K562 (cell line): Measurements from ENCODE around the gene PRELID1. TPM values are rescaled to one million over a fixed set of nuclear protein-coding genes. Genes with fewer than 3 reads are reported as not detected.

Experiments
- FOXJ2 ChIP-seq: fragments of 200-800 bp; sonication (Bioruptor generic); IDR thresholded peaks from 2 replicates; pipeline ENCODE4 v1.6.1; 2016; ENCODE audit warnings: missing genetic modification characterization, missing compliant biosample characterization
- ILK ChIP-seq: fragments of 450-650 bp; IDR thresholded peaks from 2 replicates; pipeline ENCODE4 v1.6.1; 2016; ENCODE audit warnings: missing genetic modification characterization, low read depth, mild to moderate bottlenecking, missing compliant biosample characterization, moderate library complexity, borderline replicate concordance
- KDM1A ChIP-seq, 2 experiments: fragments of 450-650 bp; IDR thresholded peaks; 2 replicates each; pipeline ENCODE4 v1.6.1; 2016; ENCODE audit warnings: mild to moderate bottlenecking in 2 of 2
- SAP30 ChIP-seq: fragments of 200-600 bp; sonication (generic); IDR thresholded peaks from 2 replicates; pipeline ENCODE4 v1.6.1; 2012; ENCODE audit warnings: borderline replicate concordance, low read depth, mild to moderate bottlenecking, moderate library complexity, low read length, control low read depth, inconsistent platforms; ENCODE audit not compliant: insufficient read depth, poor library complexity, severe bottlenecking
- SETDB1 ChIP-seq: IDR thresholded peaks from one replicate; pipeline ENCODE4 v1.6.1; 2012; ENCODE audit warnings: low read length, control low read depth, inconsistent platforms
- TEAD2 ChIP-seq: fragments of 450-650 bp; IDR thresholded peaks from 2 replicates; pipeline ENCODE4 v1.6.1; 2016; ENCODE audit warnings: missing genetic modification characterization, control low read depth, missing compliant biosample characterization
- ZBTB26 ChIP-seq: fragments of 450-650 bp; formaldehyde crosslinking; IDR thresholded peaks from 2 replicates; pipeline ENCODE4 v1.4.0; 2022; ENCODE audit warnings: missing genetic modification characterization
- ZBTB43 ChIP-seq: sonication (generic); formaldehyde crosslinking; IDR thresholded peaks from 2 replicates; pipeline ENCODE4 v1.8.0; 2023; ENCODE audit warnings: mild to moderate bottlenecking, missing genetic modification reagents
- ZNF280A ChIP-seq: fragments of 450-650 bp; IDR thresholded peaks from 2 replicates; pipeline ENCODE4 v1.6.1; 2018; ENCODE audit warnings: mild to moderate bottlenecking, low read depth; ENCODE audit not compliant: partially characterized antibody
- ZNF324 ChIP-seq: fragments of 250-450 bp; sonication (Bioruptor Pico); IDR thresholded peaks from 2 replicates; pipeline ENCODE4 v1.4.0; 2020; ENCODE audit warnings: mild to moderate bottlenecking
- ZNF668 ChIP-seq: fragments of 250-450 bp; sonication (Bioruptor Pico); IDR thresholded peaks from 2 replicates; pipeline ENCODE4 v1.8.0; 2022; ENCODE audit warnings: mild to moderate bottlenecking, inconsistent platforms
- ZZZ3 ChIP-seq: fragments of 450-650 bp; IDR thresholded peaks from 2 replicates; pipeline ENCODE4 v1.6.1; 2016; ENCODE audit warnings: antibody characterized with exemption, mild to moderate bottlenecking, moderate library complexity
- polyA plus RNA-seq, 8 experiments: library from polyadenylated mRNA; depleted of rRNA in 4 of 8; stranded (reverse) in 5 of 8; unstranded in 3 of 8; fragments of >200 nt; fragmentation: Nextera tagmentation in 2 of 8; fragmentation: Illumina TruSeq in 1 of 8; extraction: Ambion mirVana in 2 of 8; extraction: Trizol in 1 of 8; gene quantifications; 2 replicates each; pipeline versions ENCODE4 v1.2.1 to v1.2.3, GENCODE V29; 2011 to 2014; ENCODE audit warnings: inconsistent platforms in 1 of 8, missing spikeins in 1 of 8
- total RNA-seq, 7 experiments: library from RNA; depleted of rRNA in 6 of 7; stranded (reverse); fragments of >200 nt in 6 of 7; fragmentation: Illumina TruSeq in 2 of 7; extraction: Trizol in 2 of 7; gene quantifications; 2 replicates each; pipeline versions ENCODE4 v1.2.1 to v1.2.3, GENCODE V29; 2011 to 2021; ENCODE audit warnings: low replicate concordance in 1 of 7
- TF ChIP-seq, protein P1 (sequence below): fragments of 250-450 bp; sonication (Bioruptor Pico); IDR thresholded peaks from 2 replicates; pipeline ENCODE4 v1.4.0; 2020
- TF ChIP-seq, protein P2 (sequence below): fragments of 250-450 bp; sonication (Bioruptor Pico); IDR thresholded peaks from 2 replicates; pipeline ENCODE4 v1.8.0; 2022; ENCODE audit warnings: moderate library complexity, mild to moderate bottlenecking, inconsistent platforms
- TF ChIP-seq, protein P3 (sequence below): fragments of 450-650 bp; formaldehyde crosslinking; IDR thresholded peaks from 2 replicates; pipeline ENCODE4 v1.4.0; 2022; ENCODE audit warnings: mild to moderate bottlenecking, moderate library complexity
- TF ChIP-seq, protein P4 (sequence below): sonication (generic); formaldehyde crosslinking; IDR thresholded peaks from 2 replicates; pipeline ENCODE4 v1.8.1; 2023; ENCODE audit warnings: mild to moderate bottlenecking, missing genetic modification reagents, moderate library complexity
- TF ChIP-seq, protein P5 (sequence below): sonication (generic); IDR thresholded peaks from 2 replicates; pipeline ENCODE4 v1.6.1; 2016

The PRELID1 gene
- total and polyA plus RNA-seq, 9 of the 15 experiments (the other 6 are each of a cell fraction or from before 2014, with no cell fraction given): 40.1 to 484 (median 340) TPM

DNA sequence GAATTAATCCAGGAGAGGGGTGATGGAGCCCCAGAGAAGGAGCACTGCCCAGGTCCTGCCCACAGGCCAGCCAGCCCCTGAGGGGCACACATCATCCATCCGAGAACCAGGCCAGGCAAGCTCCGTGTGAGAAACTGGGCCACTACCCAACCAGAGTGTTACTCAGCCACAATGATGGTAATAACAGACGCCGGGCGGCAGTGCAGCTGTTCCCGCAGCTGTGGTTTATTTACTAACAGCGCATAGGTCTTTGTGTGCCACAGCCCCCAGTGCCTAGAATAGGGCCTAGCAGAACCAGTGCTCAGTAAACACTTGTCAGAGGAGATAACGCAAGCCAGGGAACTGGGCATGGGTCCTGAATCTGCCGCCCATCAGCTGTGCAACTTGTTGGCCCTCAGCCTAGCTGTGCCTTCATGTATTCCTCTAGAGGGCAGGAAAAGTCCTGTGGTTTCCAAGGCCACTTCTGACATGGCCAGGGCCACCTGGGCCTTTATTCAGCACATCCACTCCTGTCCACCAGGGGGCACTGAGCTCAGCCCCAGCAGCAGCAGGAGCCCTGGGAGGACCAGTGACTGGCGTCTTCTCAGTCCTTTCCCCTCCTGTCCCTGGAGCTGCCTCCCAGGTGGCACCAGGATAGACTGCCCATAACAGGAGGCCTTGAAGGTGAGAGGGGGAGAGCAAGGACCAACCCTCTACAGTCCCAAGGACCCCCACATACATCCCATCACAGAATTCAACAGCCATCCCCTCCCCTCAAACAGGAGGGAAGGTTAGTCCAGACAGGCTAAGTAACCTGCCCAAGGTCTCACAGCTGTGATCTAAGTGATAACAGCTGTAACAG is 6.0 kb downstream of the PRELID1 start (continued):
- TF ChIP-seq, protein P1, sequence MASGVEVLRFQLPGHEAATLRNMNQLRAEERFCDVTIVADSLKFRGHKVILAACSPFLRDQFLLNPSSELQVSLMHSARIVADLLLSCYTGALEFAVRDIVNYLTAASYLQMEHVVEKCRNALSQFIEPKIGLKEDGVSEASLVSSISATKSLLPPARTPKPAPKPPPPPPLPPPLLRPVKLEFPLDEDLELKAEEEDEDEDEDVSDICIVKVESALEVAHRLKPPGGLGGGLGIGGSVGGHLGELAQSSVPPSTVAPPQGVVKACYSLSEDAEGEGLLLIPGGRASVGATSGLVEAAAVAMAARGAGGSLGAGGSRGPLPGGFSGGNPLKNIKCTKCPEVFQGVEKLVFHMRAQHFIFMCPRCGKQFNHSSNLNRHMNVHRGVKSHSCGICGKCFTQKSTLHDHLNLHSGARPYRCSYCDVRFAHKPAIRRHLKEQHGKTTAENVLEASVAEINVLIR (CRISPR knock-in tag): no peak
- TF ChIP-seq, protein P2, sequence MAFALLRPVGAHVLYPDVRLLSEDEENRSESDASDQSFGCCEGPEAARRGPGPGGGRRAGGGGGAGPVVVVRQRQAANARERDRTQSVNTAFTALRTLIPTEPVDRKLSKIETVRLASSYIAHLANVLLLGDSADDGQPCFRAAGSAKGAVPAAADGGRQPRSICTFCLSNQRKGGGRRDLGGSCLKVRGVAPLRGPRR: no peak
- TF ChIP-seq KDM1A (IDR thresholded peaks at IDR 0.05) (no peak), FOXJ2 (tag) (no peak), TEAD2 (no peak), SAP30 (no peak), ZNF324 (no peak), ILK (tag) (no peak), ZNF668 (CRISPR knock-in tag) (no peak), SETDB1 (no peak), ZBTB26 (CRISPR knock-in tag) (no peak), ZZZ3 (no peak), ZBTB43 (CRISPR knock-in tag) (no peak), ZNF280A (no peak)
- TF ChIP-seq, protein P3, sequence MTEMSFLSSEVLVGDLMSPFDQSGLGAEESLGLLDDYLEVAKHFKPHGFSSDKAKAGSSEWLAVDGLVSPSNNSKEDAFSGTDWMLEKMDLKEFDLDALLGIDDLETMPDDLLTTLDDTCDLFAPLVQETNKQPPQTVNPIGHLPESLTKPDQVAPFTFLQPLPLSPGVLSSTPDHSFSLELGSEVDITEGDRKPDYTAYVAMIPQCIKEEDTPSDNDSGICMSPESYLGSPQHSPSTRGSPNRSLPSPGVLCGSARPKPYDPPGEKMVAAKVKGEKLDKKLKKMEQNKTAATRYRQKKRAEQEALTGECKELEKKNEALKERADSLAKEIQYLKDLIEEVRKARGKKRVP (CRISPR knock-in tag): no peak
- TF ChIP-seq, protein P4, sequence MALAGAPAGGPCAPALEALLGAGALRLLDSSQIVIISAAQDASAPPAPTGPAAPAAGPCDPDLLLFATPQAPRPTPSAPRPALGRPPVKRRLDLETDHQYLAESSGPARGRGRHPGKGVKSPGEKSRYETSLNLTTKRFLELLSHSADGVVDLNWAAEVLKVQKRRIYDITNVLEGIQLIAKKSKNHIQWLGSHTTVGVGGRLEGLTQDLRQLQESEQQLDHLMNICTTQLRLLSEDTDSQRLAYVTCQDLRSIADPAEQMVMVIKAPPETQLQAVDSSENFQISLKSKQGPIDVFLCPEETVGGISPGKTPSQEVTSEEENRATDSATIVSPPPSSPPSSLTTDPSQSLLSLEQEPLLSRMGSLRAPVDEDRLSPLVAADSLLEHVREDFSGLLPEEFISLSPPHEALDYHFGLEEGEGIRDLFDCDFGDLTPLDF (CRISPR knock-in tag): no peak
- TF ChIP-seq, protein P5, sequence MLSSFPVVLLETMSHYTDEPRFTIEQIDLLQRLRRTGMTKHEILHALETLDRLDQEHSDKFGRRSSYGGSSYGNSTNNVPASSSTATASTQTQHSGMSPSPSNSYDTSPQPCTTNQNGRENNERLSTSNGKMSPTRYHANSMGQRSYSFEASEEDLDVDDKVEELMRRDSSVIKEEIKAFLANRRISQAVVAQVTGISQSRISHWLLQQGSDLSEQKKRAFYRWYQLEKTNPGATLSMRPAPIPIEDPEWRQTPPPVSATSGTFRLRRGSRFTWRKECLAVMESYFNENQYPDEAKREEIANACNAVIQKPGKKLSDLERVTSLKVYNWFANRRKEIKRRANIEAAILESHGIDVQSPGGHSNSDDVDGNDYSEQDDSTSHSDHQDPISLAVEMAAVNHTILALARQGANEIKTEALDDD: no peak
